Measurements from ENCODE around the gene DSG4.

GRCh38 chr18:31445908-31446307, 69.3 kb downstream of the DSG4 start:
- TF ChIP-seq CTCF (IDR thresholded peaks at IDR 0.05) (no peak), POLR2A (IDR thresholded peaks at IDR 0.05) (no peak), POLR2AphosphoS5 (IDR thresholded peaks at IDR 0.05; ENCODE audit: insufficient read depth in 1 of 2, low read depth in 1 of 2) (no peak)
